ENCODE data around the gene PPP4R2.

GRCh38 chr3:72996473-72997333, at the start of gene PPP4R2:
- TF ChIP-seq, protein P1, sequence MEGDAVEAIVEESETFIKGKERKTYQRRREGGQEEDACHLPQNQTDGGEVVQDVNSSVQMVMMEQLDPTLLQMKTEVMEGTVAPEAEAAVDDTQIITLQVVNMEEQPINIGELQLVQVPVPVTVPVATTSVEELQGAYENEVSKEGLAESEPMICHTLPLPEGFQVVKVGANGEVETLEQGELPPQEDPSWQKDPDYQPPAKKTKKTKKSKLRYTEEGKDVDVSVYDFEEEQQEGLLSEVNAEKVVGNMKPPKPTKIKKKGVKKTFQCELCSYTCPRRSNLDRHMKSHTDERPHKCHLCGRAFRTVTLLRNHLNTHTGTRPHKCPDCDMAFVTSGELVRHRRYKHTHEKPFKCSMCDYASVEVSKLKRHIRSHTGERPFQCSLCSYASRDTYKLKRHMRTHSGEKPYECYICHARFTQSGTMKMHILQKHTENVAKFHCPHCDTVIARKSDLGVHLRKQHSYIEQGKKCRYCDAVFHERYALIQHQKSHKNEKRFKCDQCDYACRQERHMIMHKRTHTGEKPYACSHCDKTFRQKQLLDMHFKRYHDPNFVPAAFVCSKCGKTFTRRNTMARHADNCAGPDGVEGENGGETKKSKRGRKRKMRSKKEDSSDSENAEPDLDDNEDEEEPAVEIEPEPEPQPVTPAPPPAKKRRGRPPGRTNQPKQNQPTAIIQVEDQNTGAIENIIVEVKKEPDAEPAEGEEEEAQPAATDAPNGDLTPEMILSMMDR (IDR thresholded peaks at IDR 0.05), result peak in 2 of 4 experiments; percentile 7 to 12
- TF ChIP-seq POLR2A (IDR thresholded peaks at IDR 0.05), result peak; percentile 85 to 95
